HL-60/S4 (cell line): Measurements from ENCODE around the gene TGIF2.
"Not testable (repeated sequence)": the region's sequence is repeated elsewhere in the genome, so short reads cannot be mapped to it uniquely, and the experiment has no call there.

Source experiments
- in situ Hi-C: fragments of 300-500 bp; cut with MboI; formaldehyde crosslinking; loops from 2 replicates; pipeline ENCODE4 v1.14.3; 2022; ENCODE audit warnings: low sequenced_read_pairs

The TGIF2 gene

GRCh38 chr20:36576081-36576445 lies 2.7 kb downstream of the TGIF2 start:
- in situ Hi-C loops = no loop called here

DNA sequence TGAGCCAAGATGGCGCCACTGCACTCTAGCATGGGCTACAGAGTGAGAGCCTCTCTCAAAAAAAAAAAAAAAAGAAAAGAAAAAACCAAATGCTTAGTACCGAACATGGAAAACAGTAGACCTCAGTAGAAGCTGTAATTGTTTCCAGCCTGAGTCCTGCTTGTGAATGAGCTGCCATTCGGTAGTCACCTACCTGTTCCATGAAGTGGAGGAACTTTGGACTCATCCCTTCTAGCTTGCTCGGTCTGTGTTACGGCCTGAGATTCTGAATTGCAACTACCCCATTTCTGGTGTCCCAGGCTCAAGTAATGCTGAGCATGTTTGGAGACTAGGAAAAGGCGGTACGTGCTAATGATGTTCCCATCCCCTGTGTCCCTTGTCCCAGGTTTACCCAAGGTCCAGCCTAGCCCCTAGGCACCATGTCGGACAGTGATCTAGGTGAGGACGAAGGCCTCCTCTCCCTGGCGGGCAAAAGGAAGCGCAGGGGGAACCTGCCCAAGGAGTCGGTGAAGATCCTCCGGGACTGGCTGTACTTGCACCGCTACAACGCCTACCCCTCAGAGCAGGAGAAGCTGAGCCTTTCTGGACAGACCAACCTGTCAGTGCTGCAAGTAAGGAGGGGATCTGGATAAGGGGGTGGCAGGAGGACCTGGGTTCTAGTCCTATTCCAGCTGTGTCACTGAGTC lies 5.1 kb downstream of the TGIF2 start:
- in situ Hi-C loops = no loop called here

DNA sequence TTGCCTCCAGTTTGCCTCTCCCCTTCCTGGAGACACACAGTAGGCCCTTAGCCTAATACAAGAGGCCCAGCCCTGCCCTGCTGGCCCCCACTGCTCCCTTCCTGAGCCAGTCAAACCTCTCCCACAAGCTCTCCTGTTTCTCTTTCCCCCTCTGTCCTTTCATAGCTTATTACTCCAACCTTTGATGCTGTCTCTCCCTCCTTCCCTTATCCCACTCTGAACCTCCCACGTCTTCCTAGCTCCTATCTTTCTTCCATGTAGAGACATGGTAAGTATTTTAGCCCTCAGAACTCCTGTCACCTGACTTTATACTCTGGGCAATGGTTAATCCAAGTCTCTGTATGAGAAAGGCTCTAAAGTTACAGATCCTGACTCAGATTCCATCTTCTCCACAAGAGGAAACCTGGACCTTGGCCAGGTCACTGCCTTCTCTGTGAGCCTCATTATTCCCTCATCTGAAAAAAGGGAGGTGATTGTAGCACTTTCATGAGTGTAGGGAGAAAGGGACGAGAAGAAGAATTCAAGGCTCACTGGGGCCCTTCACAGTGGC lies 6.7 kb downstream of the TGIF2 start:
- in situ Hi-C loops = no loop called here

GRCh38 chr20:36582322-36582721 lies 8.9 kb downstream of the TGIF2 start:
- in situ Hi-C loops = no loop called here

GRCh38 chr20:36582821-36583220 lies 9.4 kb downstream of the TGIF2 start:
- in situ Hi-C loops = no loop called here

- in situ Hi-C loops = no loop called here
These were observed 10.7 kb downstream of the TGIF2 start for GRCh38 chr20:36584018-36584481.

DNA sequence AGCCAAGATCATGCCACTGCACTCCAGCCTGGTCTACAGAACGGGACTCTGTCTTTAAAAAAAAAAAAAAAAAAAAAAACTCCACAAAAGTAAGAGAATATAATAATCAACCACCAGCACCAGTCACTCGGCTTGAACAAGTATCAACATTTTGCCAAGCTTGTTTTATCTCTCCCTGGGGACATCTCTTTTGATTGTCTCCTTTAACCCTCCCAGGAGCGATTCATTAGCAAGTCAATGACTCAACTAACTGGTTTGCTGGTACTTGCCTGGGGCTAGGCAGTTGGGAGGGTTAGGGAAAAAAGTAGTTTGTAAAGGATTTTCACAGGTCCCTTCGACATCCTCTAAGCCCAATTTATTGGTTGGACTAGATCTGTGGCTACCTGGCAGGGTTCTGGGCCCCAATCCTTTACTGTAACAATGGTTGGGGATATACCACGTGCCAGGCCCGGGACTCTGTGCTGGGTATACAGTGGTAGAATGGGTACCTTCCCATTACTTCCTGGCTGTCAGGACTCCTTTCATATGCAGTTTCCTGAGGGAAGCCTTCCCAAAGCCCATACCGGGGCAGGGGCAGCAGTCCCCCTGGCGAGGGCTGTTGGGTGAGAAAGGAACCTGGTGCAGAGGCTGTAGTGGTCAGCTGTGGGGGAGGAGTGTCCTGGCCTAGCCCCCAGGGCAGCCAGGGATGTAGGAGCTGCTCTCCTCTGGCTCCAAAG lies 12.2 kb downstream of the TGIF2 start:
- in situ Hi-C loops = no loop called here

DNA sequence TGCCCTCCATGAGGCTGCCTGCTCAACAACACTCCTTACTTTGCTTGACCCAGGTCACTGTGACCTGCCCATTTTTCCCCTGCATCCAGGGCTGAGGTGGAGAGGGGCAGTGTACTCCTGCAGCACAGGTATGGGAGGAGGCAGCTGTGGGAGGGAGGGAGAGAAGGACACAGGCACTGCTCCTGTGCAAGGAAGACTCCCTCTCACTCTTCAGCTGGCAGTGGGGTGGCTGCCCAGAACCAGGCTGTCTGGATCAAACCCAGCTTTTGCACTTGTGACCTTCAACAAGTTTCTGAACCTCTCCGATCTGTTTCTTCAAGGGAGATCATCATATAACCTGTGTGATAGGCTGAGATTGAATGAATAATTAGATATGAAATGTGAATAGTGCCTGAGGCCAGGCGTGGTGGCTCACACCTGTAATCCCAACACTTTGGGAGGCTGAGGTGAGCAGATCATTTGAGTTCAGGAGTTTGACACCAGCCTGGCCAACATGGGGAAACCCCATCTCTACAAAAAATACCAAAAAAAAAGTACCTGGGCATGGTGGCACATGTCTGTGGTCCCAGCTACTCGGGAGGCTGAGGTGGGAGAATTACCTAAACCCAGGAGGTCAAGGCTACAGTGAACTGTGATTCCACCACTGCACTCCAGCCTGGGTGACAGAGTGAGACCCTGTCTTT lies 14.1 kb downstream of the TGIF2 start:
- in situ Hi-C loops = no loop called here

- in situ Hi-C loops = no loop called here
These were observed 17.9 kb downstream of the TGIF2 start for GRCh38 chr20:36591281-36591680.

GRCh38 chr20:36591854-36592641 lies 18.7 kb downstream of the TGIF2 start:
- in situ Hi-C loops = no loop called here

GRCh38 chr20:36593347-36593929 lies 20.0 kb downstream of the TGIF2 start:
- in situ Hi-C loops = no loop called here

DNA sequence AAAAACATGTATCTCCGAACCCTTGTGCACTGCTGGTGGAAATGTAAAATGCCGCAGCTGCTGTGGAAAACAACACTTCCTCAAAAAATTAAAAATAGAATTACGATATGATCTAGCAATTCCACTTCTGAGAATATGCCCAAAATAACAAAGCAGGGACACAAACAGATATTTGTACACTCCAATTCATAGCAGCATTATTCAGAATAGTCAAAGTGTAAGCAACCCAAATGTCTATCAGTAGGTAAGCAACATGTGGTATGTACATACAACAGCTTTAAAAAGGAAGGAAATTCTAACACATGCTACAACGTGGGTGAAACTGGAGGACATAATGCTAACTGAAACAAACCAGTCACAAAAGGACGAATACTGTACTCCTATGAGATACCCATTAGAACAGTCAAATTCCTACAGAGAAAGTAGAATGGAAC lies 26.5 kb downstream of the TGIF2 start:
- in situ Hi-C loops = no loop called here

GRCh38 chr20:36601540-36601939 lies 28.1 kb downstream of the TGIF2 start:
- in situ Hi-C loops = no loop called here

DNA sequence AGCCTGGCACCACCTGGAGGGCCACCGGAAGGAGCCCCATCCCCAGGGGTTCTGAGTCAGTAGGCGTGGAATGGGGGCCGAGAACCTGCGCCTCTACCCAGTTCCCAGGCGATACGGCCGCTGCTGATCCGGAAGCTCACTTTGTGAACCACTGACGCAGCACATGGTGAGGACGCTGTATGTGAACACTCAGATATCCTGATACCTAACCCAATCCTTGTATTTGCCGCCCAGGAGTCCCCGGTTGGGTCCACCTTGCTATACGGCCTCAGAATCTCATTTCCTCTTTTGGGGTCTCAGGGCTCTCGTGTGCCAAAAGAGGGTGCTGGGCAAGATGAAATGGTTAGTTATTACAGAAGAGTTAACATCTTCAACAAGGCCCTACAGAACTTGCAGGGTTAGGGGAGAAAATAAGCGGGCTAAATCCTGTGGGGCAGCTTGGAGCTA lies 31.6 kb downstream of the TGIF2 start:
- in situ Hi-C loops = no loop called here

DNA sequence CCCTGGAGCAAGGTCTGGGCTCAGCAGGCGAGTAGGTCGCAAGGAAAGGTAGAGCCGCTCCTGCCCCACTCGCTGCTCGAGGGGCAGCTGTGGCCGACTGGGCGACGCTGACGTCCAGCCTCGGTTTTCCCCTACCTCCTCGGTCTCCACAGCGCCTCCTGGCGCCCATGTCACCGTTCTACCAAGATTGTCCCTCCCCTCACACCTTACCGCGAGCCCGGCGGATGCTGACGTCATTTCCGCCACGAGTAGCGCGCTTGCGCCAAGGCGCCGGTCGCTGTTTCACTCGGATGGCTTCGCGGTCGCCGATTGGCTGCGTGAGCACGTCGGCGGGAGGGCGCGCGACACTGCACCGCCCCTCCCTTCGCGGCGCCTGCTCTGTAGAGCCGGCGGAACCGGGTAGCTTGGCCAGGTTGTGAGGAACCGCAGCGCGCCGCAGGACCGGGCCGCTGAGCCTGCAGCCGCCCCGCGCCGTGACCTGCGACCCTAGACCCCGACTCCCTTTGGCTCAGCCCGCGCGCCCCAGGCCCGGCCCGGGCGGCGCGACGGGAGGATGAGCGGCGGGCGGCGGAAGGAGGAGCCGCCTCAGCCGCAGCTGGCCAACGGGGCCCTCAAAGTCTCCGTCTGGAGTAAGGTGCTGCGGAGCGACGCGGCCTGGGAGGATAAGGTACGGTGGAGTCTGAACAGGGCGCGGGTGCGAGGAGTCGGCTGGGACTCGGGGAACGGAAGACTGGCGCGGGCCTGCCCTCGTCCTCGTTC lies 32.2 kb downstream of the TGIF2 start, which contains the start of gene RAB5IF:
TSS of gene RAB5IF (plus strand) at position 381 of the 759 bp plus-strand sequence. CDS start at position 554, 173 bp downstream.
- in situ Hi-C loops = no loop called here

DNA sequence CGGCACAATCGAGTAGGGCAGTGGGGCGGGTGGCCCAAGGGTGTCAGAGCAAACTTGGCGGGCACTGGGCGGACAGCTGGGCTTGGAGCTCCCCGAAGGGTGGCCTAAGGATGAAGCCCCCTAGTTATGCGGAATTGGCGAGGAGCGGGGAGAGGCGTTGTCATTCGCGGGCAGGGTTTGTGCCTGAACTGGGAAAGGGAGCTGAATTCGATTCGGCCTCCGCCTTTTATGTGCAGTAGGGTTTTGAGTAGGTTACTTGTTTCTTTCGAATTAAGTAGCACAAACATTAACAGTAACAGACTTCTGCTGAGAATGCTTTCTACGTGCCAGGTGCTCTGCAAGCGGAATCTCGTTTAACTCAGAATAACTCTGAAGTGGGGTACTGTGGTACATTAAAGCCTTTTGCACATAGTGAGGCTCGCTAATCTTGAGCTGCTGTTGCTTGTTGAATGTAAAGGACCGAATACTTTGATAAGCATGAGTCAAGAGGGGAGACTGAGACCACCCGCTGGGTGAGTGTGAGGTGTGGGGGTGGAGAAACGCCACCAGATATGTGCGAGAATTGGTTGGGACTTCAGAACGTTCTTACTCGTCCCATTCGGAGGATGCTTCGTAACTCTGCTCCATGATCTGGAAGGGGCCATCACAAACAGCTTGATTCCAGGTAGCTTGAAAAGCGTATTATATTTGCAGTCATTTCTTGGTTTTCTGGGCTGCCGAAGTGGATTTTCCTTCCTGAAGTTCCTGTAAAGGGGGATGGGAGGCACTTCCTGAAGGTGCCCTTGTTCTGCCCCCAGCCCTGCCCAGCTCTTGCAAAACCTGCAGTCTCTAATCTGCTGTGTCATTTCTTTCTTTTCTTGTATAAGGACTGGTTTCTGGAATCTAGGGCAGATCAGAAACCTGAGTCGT lies 33.0 kb downstream of the TGIF2 start:
- in situ Hi-C loops = no loop called here

GRCh38 chr20:36607586-36608387 lies 34.4 kb downstream of the TGIF2 start:
- in situ Hi-C loops = no loop called here

DNA sequence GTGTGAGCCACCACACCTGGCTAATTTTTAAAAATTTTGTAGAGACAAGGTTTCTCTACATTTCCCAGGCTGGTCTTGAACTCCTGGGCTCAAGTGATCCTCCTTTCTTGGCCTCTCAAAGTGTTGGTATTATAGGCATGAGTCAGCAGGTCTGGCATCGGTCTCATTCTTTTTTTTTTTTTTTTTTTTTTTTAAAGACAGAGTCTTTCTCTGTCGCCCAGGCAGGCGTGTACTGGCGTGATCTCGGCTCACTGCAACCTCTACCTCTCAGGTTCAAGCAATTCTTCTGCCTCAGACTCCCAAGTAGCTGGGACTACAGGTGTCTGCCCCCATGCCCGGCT lies 35.0 kb downstream of the TGIF2 start:
- in situ Hi-C loops = not testable (repeated sequence)
